ENCODE data around the gene CHRNB1.

Gene CHRNB1

GRCh38 chr17:7437950-7438614 lies 6.8 kb upstream of the CHRNB1 start:
- no peak for DNase-seq
- no peak overlapping the region for H3K9ac ChIP-seq (ENCODE audit: low read depth, low read length)

GRCh38 chr17:7438656-7439460 lies 6.0 kb upstream of the CHRNB1 start:
- Histone ChIP-seq H3K4me1 (ENCODE audit: insufficient read depth, low read length) (peaks cover 17% of the 10 kb centered on the region), H3K27ac (ENCODE audit: low read length) (no peak overlapping the region), H3K36me3 (ENCODE audit: insufficient read depth, low read length) (peaks cover 4% of the 10 kb centered on the region; the same call in 1 of the 2 replicates), H3K27me3 (ENCODE audit: insufficient read depth, low read length, poor library complexity) (no peaks in the 10 kb centered on the region), H3K4me3 (ENCODE audit: low read depth in 1 of 2, low read length in 2 of 2) (no peak overlapping the region), H3K9me3 (ENCODE audit: insufficient read depth, low read length, severe bottlenecking) (no peaks in the 10 kb centered on the region), H3K9ac (ENCODE audit: low read depth, low read length) (no peak overlapping the region), H4K20me1 (ENCODE audit: insufficient read depth, low read length) (no peaks in the 10 kb centered on the region), H3K4me2 (ENCODE audit: insufficient read depth, low read length) (no peak overlapping the region), H3K79me2 (ENCODE audit: insufficient read depth, low read length) (peaks cover 15% of the 10 kb centered on the region), H2AFZ (ENCODE audit: low read depth, low read length) (no peak overlapping the region)
- DNase-seq (no peak), ATAC-seq (ENCODE audit: insufficient read depth, low read depth) (no peak)
- TF ChIP-seq CTCF (IDR thresholded peaks at IDR 0.05; ENCODE audit: borderline replicate concordance, extremely low read depth, low read length, poor library complexity, severe bottlenecking) (no peak), EZH2 (IDR thresholded peaks at IDR 0.05; ENCODE audit: borderline replicate concordance, low read depth, low read length, severe bottlenecking) (no peak)

More at GRCh38 chr17:7437950-7438614, 6.8 kb upstream of the CHRNB1 start:
- ATAC-seq (ENCODE audit: insufficient read depth, low read depth), result no peak
- no peaks in the 10 kb centered on the region for H3K27me3 ChIP-seq (ENCODE audit: insufficient read depth, low read length, poor library complexity)
- H3K27ac ChIP-seq (ENCODE audit: low read length), result no peak overlapping the region
- H4K20me1 ChIP-seq (ENCODE audit: insufficient read depth, low read length), result no peaks in the 10 kb centered on the region
- H2AFZ ChIP-seq (ENCODE audit: low read depth, low read length), result no peak overlapping the region
- peaks cover 15% of the 10 kb centered on the region for H3K79me2 ChIP-seq (ENCODE audit: insufficient read depth, low read length)
- H3K36me3 ChIP-seq (ENCODE audit: insufficient read depth, low read length), result peaks cover 4% of the 10 kb centered on the region; the same call in 1 of the 2 replicates
- TF ChIP-seq CTCF (IDR thresholded peaks at IDR 0.05; ENCODE audit: borderline replicate concordance, extremely low read depth, low read length, poor library complexity, severe bottlenecking), result no peak
- TF ChIP-seq EZH2 (IDR thresholded peaks at IDR 0.05; ENCODE audit: borderline replicate concordance, low read depth, low read length, severe bottlenecking), result no peak
- H3K4me1 ChIP-seq (ENCODE audit: insufficient read depth, low read length), result peaks cover 17% of the 10 kb centered on the region
- no peak overlapping the region for H3K4me2 ChIP-seq (ENCODE audit: insufficient read depth, low read length)
- H3K4me3 ChIP-seq (ENCODE audit: low read depth in 1 of 2, low read length in 2 of 2), result no peak overlapping the region
- no peaks in the 10 kb centered on the region for H3K9me3 ChIP-seq (ENCODE audit: insufficient read depth, low read length, severe bottlenecking)

- H3K36me3 ChIP-seq (ENCODE audit: insufficient read depth, low read length), result peaks cover 4% of the 10 kb centered on the region; the same call in 1 of the 2 replicates
- H3K4me3 ChIP-seq (ENCODE audit: low read depth in 1 of 2, low read length in 2 of 2), result no peak within 1 kb of the TSS
- H3K9ac ChIP-seq (ENCODE audit: low read depth, low read length), result no peak within 1 kb of the TSS
- TF ChIP-seq CTCF (IDR thresholded peaks at IDR 0.05; ENCODE audit: borderline replicate concordance, extremely low read depth, low read length, poor library complexity, severe bottlenecking) (no peak), EZH2 (IDR thresholded peaks at IDR 0.05; ENCODE audit: borderline replicate concordance, low read depth, low read length, severe bottlenecking) (no peak)
- H3K27ac ChIP-seq (ENCODE audit: low read length), result no peak within 1 kb of the TSS
- no peaks in the 10 kb centered on the region for H3K27me3 ChIP-seq (ENCODE audit: insufficient read depth, low read length, poor library complexity)
- H3K4me2 ChIP-seq (ENCODE audit: insufficient read depth, low read length), result no peak within 1 kb of the TSS
- no peak for ATAC-seq (ENCODE audit: insufficient read depth, low read depth)
- H3K79me2 ChIP-seq (ENCODE audit: insufficient read depth, low read length), result peaks cover 15% of the 10 kb centered on the region
- no peak within 1 kb of the TSS for H2AFZ ChIP-seq (ENCODE audit: low read depth, low read length)
- H3K4me1 ChIP-seq (ENCODE audit: insufficient read depth, low read length), result peaks cover 20% of the 10 kb centered on the region
- no peaks in the 10 kb centered on the region for H3K9me3 ChIP-seq (ENCODE audit: insufficient read depth, low read length, severe bottlenecking)
- no peaks in the 10 kb centered on the region for H4K20me1 ChIP-seq (ENCODE audit: insufficient read depth, low read length)
- no peak for DNase-seq
These were observed 5.3 kb upstream of the CHRNB1 start, which contains the start of gene FGF11 for GRCh38 chr17:7439462-7440112. Gene FGF11, plus strand, starts transcription at chr17:7439512. Its CDS starts 109 bp downstream, at chr17:7439621.
